K562 (cell line): ENCODE results near the gene SLC4A5. TPM values are rescaled to one million over a fixed set of nuclear protein-coding genes. Genes with fewer than 3 reads are reported as not detected.

Source experiments
- ATAC-seq: fragments of 200-7000 bp; cut with Tn5 transposase; 3 replicates; pipeline ENCODE4 v1.9.1; 2020; ENCODE audit warnings: moderate library complexity
- BruUV-seq: library from RNA; stranded (reverse); fragments of 400-500 nt; replicated peaks from 2 replicates; lab custom pipeline; 2021; lab: Mats Ljungman, UMichigan
- CTCF ChIA-PET: fragments of 300-600 bp; formaldehyde crosslinking; extraction: SDS; loops from one replicate; lab custom pipeline; 2021; ENCODE audit warnings: low intra/inter-chr PET ratio; lab: Yijun Ruan, JAX
- POLR2A ChIA-PET: fragments of 300-600, 350-650 bp; sonication (Branson Sonifier 250); formaldehyde crosslinking; extraction: SDS; loops from one replicate; lab custom pipeline; 2021; ENCODE audit warnings: antibody characterized with exemption, inconsistent platforms; lab: Yijun Ruan, JAX
- DNase-seq, 4 experiments: peaks; one replicate each; pipeline versions ENCODE4 v3.0.0 to v3.0.0-alpha.2; 2011 to 2018; ENCODE audit warnings: low spot score in 3 of 4, mixed read lengths in 3 of 4; ENCODE audit errors: extremely low read depth in 1 of 4
- FAIRE-seq: peaks from 2 replicates; lab custom pipeline; 2011; peaks lifted over from hg19 to GRCh38; lab: Jason Lieb, UNC
- H2AFZ ChIP-seq: 2 replicates; pipeline ENCODE4 v1.6.0; 2011; ENCODE audit warnings: low read depth, low read length, control low read depth, inconsistent platforms
- H3K27ac ChIP-seq: fragments of 200-600 bp; 3 replicates; pipeline ENCODE4 v1.8.0; 2011; ENCODE audit warnings: low read depth, mild to moderate bottlenecking, control low read depth, inconsistent platforms, low read length, moderate library complexity, mixed read lengths; ENCODE audit errors: extremely low read depth
- H3K27me3 ChIP-seq, 2 experiments: fragments of 300-600 bp in 1 of 2; 2 replicates in 1 of 2; 3 replicates in 1 of 2; pipeline versions ENCODE4 v1.6.0 to v1.8.0; 2011; ENCODE audit warnings: inconsistent platforms in 2 of 2, low read length in 2 of 2, mild to moderate bottlenecking in 1 of 2, mixed read lengths in 1 of 2, moderate library complexity in 1 of 2; ENCODE audit not compliant: control insufficient read depth in 2 of 2, insufficient read depth in 2 of 2
- H3K36me3 ChIP-seq: fragments of 300-600 bp; 3 replicates; pipeline ENCODE4 v1.8.0; 2011; ENCODE audit warnings: mild to moderate bottlenecking, low read length, inconsistent platforms; ENCODE audit not compliant: control insufficient read depth, insufficient read depth
- H3K4me1 ChIP-seq, 2 experiments: fragments of 200-600 bp in 1 of 2; replicated peaks in 1 of 2; 2 replicates in 1 of 2; 3 replicates in 1 of 2; pipeline versions ENCODE4 v1.5.1 to v1.8.0; 2011; ENCODE audit warnings: inconsistent platforms in 2 of 2, low read length in 2 of 2, mild to moderate bottlenecking in 1 of 2, mixed read lengths in 1 of 2, moderate library complexity in 1 of 2; ENCODE audit not compliant: control insufficient read depth in 2 of 2, insufficient read depth in 2 of 2
- H3K4me2 ChIP-seq: 2 replicates; pipeline ENCODE4 v1.6.1; 2011; ENCODE audit warnings: low read length, control low read depth, inconsistent platforms, mixed read lengths; ENCODE audit not compliant: insufficient read depth
- H3K4me3 ChIP-seq: fragments of 200-600 bp; sonication (generic), shearing (Covaris generic); 2 replicates; pipeline ENCODE4 v1.5.1; 2016; ENCODE audit warnings: control low read depth, inconsistent platforms
- H3K79me2 ChIP-seq: fragments of 200-600 bp; 3 replicates; pipeline ENCODE4 v1.8.0; 2011; ENCODE audit warnings: low read length, inconsistent platforms; ENCODE audit not compliant: control insufficient read depth, insufficient read depth
- H3K9ac ChIP-seq, 2 experiments: 2 replicates each; pipeline versions ENCODE4 v1.6.0 to v1.6.1; 2011; ENCODE audit warnings: low read depth in 2 of 2, low read length in 2 of 2, control low read depth in 1 of 2, inconsistent platforms in 1 of 2, mild to moderate bottlenecking in 1 of 2, mixed read lengths in 1 of 2; ENCODE audit not compliant: insufficient read depth in 1 of 2
- H3K9me1 ChIP-seq: one replicate; pipeline ENCODE4 v1.6.0; 2011; ENCODE audit warnings: inconsistent platforms, mild to moderate bottlenecking, low read length, moderate library complexity; ENCODE audit not compliant: control insufficient read depth, insufficient read depth
- H3K9me3 ChIP-seq: replicated peaks from 2 replicates; pipeline ENCODE4 v1.5.1; 2011; ENCODE audit warnings: low read depth, low read length, inconsistent platforms; ENCODE audit not compliant: control insufficient read depth, insufficient read depth
- H4K20me1 ChIP-seq: replicated peaks from 2 replicates; pipeline ENCODE4 v1.6.1; 2011; ENCODE audit warnings: low read length, inconsistent platforms, mixed read lengths; ENCODE audit not compliant: control insufficient read depth, insufficient read depth
- CREM ChIP-seq: IDR thresholded peaks from 2 replicates; pipeline ENCODE4 v1.6.1; 2014; ENCODE audit warnings: antibody characterized with exemption, low read depth
- HDAC2 ChIP-seq: fragments of 450-650 bp; IDR thresholded peaks from 2 replicates; pipeline ENCODE4 v1.6.1; 2016; ENCODE audit warnings: mild to moderate bottlenecking
- HNRNPUL1 ChIP-seq: fragments of 200-400 bp; formaldehyde crosslinking; IDR thresholded peaks from 2 replicates; pipeline ENCODE4 v1.6.1; 2017; ENCODE audit warnings: low read length
- RAD21 ChIP-seq, 2 experiments: fragments of 250-450 bp in 1 of 2; fragments of 450-650 bp in 1 of 2; sonication (Bioruptor Pico) in 1 of 2; formaldehyde crosslinking in 1 of 2; IDR thresholded peaks in 1 of 2; conservative IDR thresholded peaks in 1 of 2; 2 replicates each; pipeline versions ENCODE4 v1.4.0 to v1.8.0; 2020 to 2022; ENCODE audit warnings: mild to moderate bottlenecking in 2 of 2, moderate library complexity in 1 of 2
- SMC3 ChIP-seq: conservative IDR thresholded peaks from 2 replicates; pipeline ENCODE4 v1.6.1; 2011; ENCODE audit warnings: low read depth, low read length, improper control_type of control experiment; ENCODE audit not compliant: insufficient read depth
- TBP ChIP-seq: optimal IDR thresholded peaks from 2 replicates; pipeline ENCODE3; 2011; ENCODE audit warnings: low read depth, low read length, improper control_type of control experiment
- ZNF134 ChIP-seq: fragments of 250-450 bp; sonication (Bioruptor Pico); conservative IDR thresholded peaks from 2 replicates; pipeline ENCODE4 v1.4.0; 2020
- ZNF24 ChIP-seq: fragments of 450-650 bp; IDR thresholded peaks from 2 replicates; pipeline ENCODE4 v1.6.1; 2016
- ZNF511 ChIP-seq: sonication (generic); formaldehyde crosslinking; IDR thresholded peaks from 2 replicates; pipeline ENCODE4 v1.8.0; 2022; ENCODE audit warnings: mild to moderate bottlenecking, missing genetic modification reagents
- ZNF76 ChIP-seq: fragments of 250-450 bp; sonication (Bioruptor Pico); IDR thresholded peaks from 2 replicates; pipeline ENCODE4 v1.4.0; 2020; ENCODE audit warnings: mild to moderate bottlenecking, moderate library complexity, borderline replicate concordance
- WGBS: fragments of 100-300 bp; shearing (Covaris generic); methylation state at CpG from one replicate; pipeline ENCODE4 v1.1.6; 2016; ENCODE audit warnings: low coverage, mixed read lengths; ENCODE audit not compliant: insufficient coverage; ENCODE audit errors: missing lambda C conversion rate; 5-methylcytosine and 5-hydroxymethylcytosine counted together
- in situ Hi-C: fragments of 300-500 bp; cut with MboI; formaldehyde crosslinking; loops from 4 replicates; pipeline ENCODE4 v1.15.0; 2018; ENCODE audit warnings: inconsistent platforms, mixed read lengths
- intact Hi-C: fragments of 100-400 bp; cut with micrococcal nuclease; formaldehyde crosslinking; loops from 2 replicates; pipeline ENCODE4 v1.14.2; 2022
- polyA plus RNA-seq, 8 experiments: library from polyadenylated mRNA; depleted of rRNA in 4 of 8; stranded (reverse) in 5 of 8; unstranded in 3 of 8; fragments of >200 nt; fragmentation: Nextera tagmentation in 2 of 8; fragmentation: Illumina TruSeq in 1 of 8; extraction: Ambion mirVana in 2 of 8; extraction: Trizol in 1 of 8; gene quantifications; 2 replicates each; pipeline versions ENCODE4 v1.2.1 to v1.2.3, GENCODE V29; 2011 to 2014; ENCODE audit warnings: inconsistent platforms in 1 of 8, missing spikeins in 1 of 8
- total RNA-seq, 7 experiments: library from RNA; depleted of rRNA in 6 of 7; stranded (reverse); fragments of >200 nt in 6 of 7; fragmentation: Illumina TruSeq in 2 of 7; extraction: Trizol in 2 of 7; gene quantifications; 2 replicates each; pipeline versions ENCODE4 v1.2.1 to v1.2.3, GENCODE V29; 2011 to 2021; ENCODE audit warnings: low replicate concordance in 1 of 7
- TF ChIP-seq, protein P1 (sequence below), 3 experiments: IDR thresholded peaks in 2 of 3; conservative IDR thresholded peaks in 1 of 3; 2 replicates each; pipeline ENCODE4 v1.5.1; 2011 to 2012; ENCODE audit warnings: low read length in 3 of 3, mild to moderate bottlenecking in 3 of 3, control low read depth in 2 of 3, improper control_type of control experiment in 1 of 3, inconsistent platforms in 1 of 3, low read depth in 1 of 3, mixed read lengths in 1 of 3, moderate library complexity in 1 of 3; ENCODE audit not compliant: insufficient read depth in 2 of 3

Gene SLC4A5
- total and polyA plus RNA-seq, 9 of the 15 experiments (the other 6 are each of a cell fraction or from before 2014, with no cell fraction given) = 0.03 to 0.77 (median 0.14) TPM; not detected in 1

- Histone ChIP-seq H3K27me3 (no peaks in the 10 kb centered on the region; a peak in 1 of 5 replicates), H3K4me1 (no peaks in the 10 kb centered on the region), H2AFZ (no peak overlapping the region), H3K4me2 (no peak overlapping the region), H3K9ac (no peak overlapping the region), H3K27ac (no peak overlapping the region), H3K4me3 (no peak overlapping the region), H3K36me3 (no peaks in the 10 kb centered on the region), H3K79me2 (no peaks in the 10 kb centered on the region), H4K20me1 (no peaks in the 10 kb centered on the region), H3K9me1 (no peaks in the 10 kb centered on the region), H3K9me3 (no peaks in the 10 kb centered on the region)
- ChIA-PET CTCF (no interaction called here), POLR2A (interaction anchor here (0.7 kb wide), 1 partner anchor 12 kb away, joined by 4 read pairs; no protein-coding TSS in a partner anchor)
- ATAC-seq (no peak), FAIRE-seq (no peak), DNase-seq (no peak)
- TF ChIP-seq HNRNPUL1 (no peak), ZNF134 (no peak)
- intact Hi-C loops = no loop called here
- in situ Hi-C loops = no loop called here
- BruUV-seq = no TSS peak
These were observed 109.6 kb downstream of the SLC4A5 start for GRCh38 chr2:74233648-74234047.

GRCh38 chr2:74232426-74232825, 110.8 kb downstream of the SLC4A5 start:
- H3K79me2 ChIP-seq = no peaks in the 10 kb centered on the region
- peaks cover 0 to 3% of the 10 kb centered on the region in 2 experiments; a peak in 1 of 5 replicates for H3K4me1 ChIP-seq
- in situ Hi-C loops = no loop called here
- CTCF ChIA-PET = no interaction called here
- WGBS = 32% methylated on average over 6 of the region's 6 CpGs
- no peaks in the 10 kb centered on the region for H4K20me1 ChIP-seq
- BruUV-seq = no TSS peak
- FAIRE-seq = no peak
- intact Hi-C loops = no loop called here
- ATAC-seq = peak; percentile 49
- peak in 2 of 4 experiments; percentile 29 to 33 for DNase-seq
- no peak overlapping the region for H3K4me2 ChIP-seq
- no peak overlapping the region for H3K27ac ChIP-seq
- H2AFZ ChIP-seq = no peak overlapping the region
- no peaks in the 10 kb centered on the region for H3K36me3 ChIP-seq
- POLR2A ChIA-PET = interaction anchor here (0.6 kb wide), 1 partner anchor 399 kb away, joined by 3 read pairs; no protein-coding TSS in a partner anchor
- H3K4me3 ChIP-seq = no peak overlapping the region
- H3K27me3 ChIP-seq = no peaks in the 10 kb centered on the region
- no peaks in the 10 kb centered on the region for H3K9me1 ChIP-seq
- no peak overlapping the region; a peak in 1 of 4 replicates for H3K9ac ChIP-seq
- no peaks in the 10 kb centered on the region for H3K9me3 ChIP-seq
- TF ChIP-seq, protein P1, sequence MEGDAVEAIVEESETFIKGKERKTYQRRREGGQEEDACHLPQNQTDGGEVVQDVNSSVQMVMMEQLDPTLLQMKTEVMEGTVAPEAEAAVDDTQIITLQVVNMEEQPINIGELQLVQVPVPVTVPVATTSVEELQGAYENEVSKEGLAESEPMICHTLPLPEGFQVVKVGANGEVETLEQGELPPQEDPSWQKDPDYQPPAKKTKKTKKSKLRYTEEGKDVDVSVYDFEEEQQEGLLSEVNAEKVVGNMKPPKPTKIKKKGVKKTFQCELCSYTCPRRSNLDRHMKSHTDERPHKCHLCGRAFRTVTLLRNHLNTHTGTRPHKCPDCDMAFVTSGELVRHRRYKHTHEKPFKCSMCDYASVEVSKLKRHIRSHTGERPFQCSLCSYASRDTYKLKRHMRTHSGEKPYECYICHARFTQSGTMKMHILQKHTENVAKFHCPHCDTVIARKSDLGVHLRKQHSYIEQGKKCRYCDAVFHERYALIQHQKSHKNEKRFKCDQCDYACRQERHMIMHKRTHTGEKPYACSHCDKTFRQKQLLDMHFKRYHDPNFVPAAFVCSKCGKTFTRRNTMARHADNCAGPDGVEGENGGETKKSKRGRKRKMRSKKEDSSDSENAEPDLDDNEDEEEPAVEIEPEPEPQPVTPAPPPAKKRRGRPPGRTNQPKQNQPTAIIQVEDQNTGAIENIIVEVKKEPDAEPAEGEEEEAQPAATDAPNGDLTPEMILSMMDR (IDR thresholded peaks at IDR 0.05 in 2 of 3, conservative IDR thresholded peaks at IDR 0.05 in 1 of 3; ENCODE audit: insufficient read depth in 2 of 3, low read depth in 1 of 3, low read length in 3 of 3) = peak; percentile 28 to 42 (median 40); a peak in 3 of 6 replicates
- TF ChIP-seq CREM (no peak), HDAC2 (no peak), ZNF511 (no peak), RAD21 (CRISPR knock-in tag; conservative IDR thresholded peaks at IDR 0.05 in 1 of 2, IDR thresholded peaks at IDR 0.05 in 1 of 2) (peak in 1 of 2 experiments; percentile 50; a peak in 2 of 4 replicates), TBP (no peak), ZNF76 (CRISPR knock-in tag) (no peak), ZNF24 (no peak), SMC3 (0 out of 2 replicates have a peak, but pooled peaks have one; percentile 5)
